NCI-H2107 treated with DMSO at 0.1 percent for 48 hours (cell line): ENCODE measurements around the gene NPAS3.

Source experiments
- DNase-seq: peaks from one replicate; lab custom pipeline; 2025; ENCODE audit not compliant: unreplicated experiment; lab: John Stamatoyannopoulos, UW

The NPAS3 gene

GRCh38 chr14:33691907-33692306 is 753.2 kb downstream of the NPAS3 start:
- DNase-seq = no peak

GRCh38 chr14:33692762-33693161 is 754.1 kb downstream of the NPAS3 start:
- DNase-seq = no peak

- no peak for DNase-seq
Measured at GRCh38 chr14:33693237-33693636, 754.6 kb downstream of the NPAS3 start.

GRCh38 chr14:33696165-33696564 is 757.5 kb downstream of the NPAS3 start:
- peak; percentile 40 for DNase-seq

- DNase-seq = no peak
Measured at GRCh38 chr14:33699300-33699983, 760.8 kb downstream of the NPAS3 start.

GRCh38 chr14:33700052-33700451 is 761.4 kb downstream of the NPAS3 start:
- DNase-seq = no peak

- no peak for DNase-seq
Measured at GRCh38 chr14:33702293-33702692, 763.6 kb downstream of the NPAS3 start.

GRCh38 chr14:33704481-33704880 is 765.8 kb downstream of the NPAS3 start:
- DNase-seq = peak; percentile 81

- DNase-seq = no peak
Measured at GRCh38 chr14:33705490-33705889, 766.8 kb downstream of the NPAS3 start.

GRCh38 chr14:33707716-33708115 is 769.0 kb downstream of the NPAS3 start:
- no peak for DNase-seq

- DNase-seq = no peak
Measured at GRCh38 chr14:33709283-33709682, 770.6 kb downstream of the NPAS3 start.

- no peak for DNase-seq
Measured at GRCh38 chr14:33709711-33710110, 771.0 kb downstream of the NPAS3 start.

GRCh38 chr14:33710273-33710672 is 771.6 kb downstream of the NPAS3 start:
- DNase-seq = no peak

GRCh38 chr14:33711194-33711593 is 772.5 kb downstream of the NPAS3 start:
- DNase-seq = no peak

- DNase-seq = no peak
Measured at GRCh38 chr14:33711811-33712216, 773.1 kb downstream of the NPAS3 start.

- no peak for DNase-seq
Measured at GRCh38 chr14:33714527-33715226, 776.0 kb downstream of the NPAS3 start.

GRCh38 chr14:33715227-33715528 is 776.5 kb downstream of the NPAS3 start:
- DNase-seq = no peak

- DNase-seq = no peak
Measured at GRCh38 chr14:33716921-33717320, 778.2 kb downstream of the NPAS3 start.

GRCh38 chr14:33717866-33718265 is 779.2 kb downstream of the NPAS3 start:
- DNase-seq = no peak

- no peak for DNase-seq
Measured at GRCh38 chr14:33720284-33720787, 781.7 kb downstream of the NPAS3 start.

- no peak for DNase-seq
Measured at GRCh38 chr14:33726685-33727084, 788.0 kb downstream of the NPAS3 start.

- DNase-seq = no peak
Measured at GRCh38 chr14:33727606-33728005, 788.9 kb downstream of the NPAS3 start.
